Stimulated activated CD4-positive, alpha-beta T cell treated with anti-CD3 and anti-CD28 coated beads, Interleukin-2, amount 100 ng/mL, for 48 hours (primary cell): ENCODE results near the gene TMEM255A.

ENCODE experiments used
- DNase-seq, 2 donors: peaks; one replicate each; pipeline ENCODE4 v3.0.0-alpha.2; 2020

TMEM255A gene

GRCh38 chrX:120262859-120263708 is 48.2 kb downstream of the TMEM255A start:
- no peak for DNase-seq

GRCh38 chrX:120260369-120260768 is 50.9 kb downstream of the TMEM255A start:
- no peak for DNase-seq

GRCh38 chrX:120253784-120254183 is 57.5 kb downstream of the TMEM255A start:
- no peak for DNase-seq

GRCh38 chrX:120251471-120252011 is 59.7 kb downstream of the TMEM255A start:
- peak; percentile 4 to 11 for DNase-seq

- peak; percentile 71 to 72 for DNase-seq
Observed at GRCh38 chrX:120250522-120251271, 60.6 kb downstream of the TMEM255A start, which contains the start of gene ZBTB33. Gene ZBTB33, plus strand, starts transcription at chrX:120250812. Its CDS starts 2,604 bp downstream, at chrX:120253416.

GRCh38 chrX:120244735-120245498 is 66.3 kb downstream of the TMEM255A start:
- peak; percentile 40 to 46 for DNase-seq

- DNase-seq, result peak in 1 of 2 donors; percentile 1
Observed at GRCh38 chrX:120244395-120244734, 66.9 kb downstream of the TMEM255A start.

GRCh38 chrX:120242813-120243212 is 68.4 kb downstream of the TMEM255A start:
- no peak for DNase-seq

GRCh38 chrX:120238933-120239332 is 72.3 kb downstream of the TMEM255A start:
- DNase-seq, result no peak

GRCh38 chrX:120236687-120237479 is 74.4 kb downstream of the TMEM255A start:
- DNase-seq, result no peak

- DNase-seq, result no peak
Observed at GRCh38 chrX:120235284-120235683, 76.0 kb downstream of the TMEM255A start.

GRCh38 chrX:120228187-120228908 is 82.9 kb downstream of the TMEM255A start:
- no peak for DNase-seq

- DNase-seq, result no peak
Observed at GRCh38 chrX:120224388-120224787, 86.9 kb downstream of the TMEM255A start.

- no peak for DNase-seq
Observed at GRCh38 chrX:120223374-120223773, 87.9 kb downstream of the TMEM255A start.

- peak; percentile 47 to 59 for DNase-seq
Observed at GRCh38 chrX:120213438-120214265, 97.6 kb downstream of the TMEM255A start.
